ENCODE data around the gene TENM4. TPM values are rescaled to one million over a fixed set of nuclear protein-coding genes. Genes with fewer than 3 reads are reported as not detected.

TENM4 gene
- total RNA-seq, 1 donor from 2014 or later: 46.6 TPM

DNA sequence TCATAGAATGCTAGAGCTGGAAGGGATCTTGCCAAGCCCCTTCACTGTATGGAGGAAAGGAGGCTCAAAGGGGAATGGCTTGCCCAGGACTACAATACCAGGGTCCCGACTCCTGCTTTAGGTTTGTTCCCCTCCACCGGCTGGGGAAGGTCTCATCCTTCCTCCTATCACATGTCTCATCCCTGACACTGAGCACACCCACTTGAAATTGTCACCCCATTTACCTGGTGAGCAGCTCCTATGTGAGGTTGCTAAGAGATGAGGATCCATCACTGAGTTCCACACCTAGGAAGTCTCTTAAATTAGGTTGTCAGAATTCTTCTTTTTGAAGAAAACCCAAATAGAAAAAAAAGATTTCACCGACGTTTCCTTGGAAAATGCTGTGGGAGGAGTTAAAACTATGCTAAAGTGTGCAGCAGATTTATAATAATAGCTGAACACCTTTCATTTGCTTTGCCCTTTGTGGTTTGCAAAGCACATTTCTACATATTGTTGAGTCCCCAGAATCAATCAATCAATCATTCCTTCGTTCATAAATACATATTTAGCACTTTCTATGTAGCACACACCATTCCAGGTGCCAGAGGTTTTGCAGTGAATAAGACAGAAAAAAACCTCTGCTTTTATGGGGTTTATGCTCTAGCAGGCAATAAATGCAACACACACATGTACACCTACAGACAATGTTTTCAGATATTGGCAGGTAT is 91.7 kb downstream of the TENM4 start:
- no peak for DNase-seq (ENCODE audit: low spot score)

DNA sequence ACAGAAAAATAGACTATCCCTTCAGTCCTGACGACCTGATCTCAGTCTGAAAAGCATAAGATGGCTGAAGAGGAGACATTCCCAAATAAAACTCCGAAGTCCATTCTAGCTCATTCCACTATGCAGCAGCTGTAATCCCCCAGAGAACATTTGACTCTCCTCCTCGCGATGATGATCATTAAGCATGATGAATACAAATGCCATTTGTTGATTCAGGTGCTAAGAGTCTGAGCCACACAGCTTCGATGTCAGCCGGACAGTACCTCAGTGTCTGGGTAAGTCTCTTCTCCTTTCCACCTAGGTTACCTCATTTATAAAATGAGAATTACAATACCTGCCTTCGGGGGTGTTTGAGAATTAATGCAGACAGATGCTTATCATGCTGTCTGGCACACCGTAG is 94.8 kb downstream of the TENM4 start:
- DNase-seq (ENCODE audit: low spot score): no peak

DNA sequence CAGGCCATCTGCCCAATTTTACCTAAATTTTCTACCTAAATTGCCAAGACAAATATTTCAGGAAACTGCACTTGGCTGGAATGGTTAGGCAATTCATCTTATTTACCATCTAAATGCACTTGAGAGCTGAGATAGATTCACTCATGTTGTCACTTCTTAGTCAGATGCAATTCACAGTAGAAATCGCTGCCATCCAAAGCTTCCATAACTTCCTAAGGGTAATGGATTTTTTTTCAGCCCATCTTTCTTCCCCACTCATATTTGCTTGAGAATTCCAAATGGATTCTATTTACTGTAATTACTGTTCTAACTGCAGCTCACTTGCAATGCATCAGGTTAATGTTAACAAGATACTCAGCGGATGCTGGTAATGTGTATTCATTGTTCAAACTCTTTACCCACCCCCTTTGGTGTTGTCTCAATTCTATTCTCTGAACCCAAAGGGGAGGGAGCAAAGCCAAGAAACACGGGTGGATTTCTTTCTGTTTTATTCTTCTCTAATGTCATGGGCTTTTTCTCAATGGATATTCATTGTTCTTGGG is 96.0 kb downstream of the TENM4 start:
- DNase-seq (ENCODE audit: low spot score): no peak

DNA sequence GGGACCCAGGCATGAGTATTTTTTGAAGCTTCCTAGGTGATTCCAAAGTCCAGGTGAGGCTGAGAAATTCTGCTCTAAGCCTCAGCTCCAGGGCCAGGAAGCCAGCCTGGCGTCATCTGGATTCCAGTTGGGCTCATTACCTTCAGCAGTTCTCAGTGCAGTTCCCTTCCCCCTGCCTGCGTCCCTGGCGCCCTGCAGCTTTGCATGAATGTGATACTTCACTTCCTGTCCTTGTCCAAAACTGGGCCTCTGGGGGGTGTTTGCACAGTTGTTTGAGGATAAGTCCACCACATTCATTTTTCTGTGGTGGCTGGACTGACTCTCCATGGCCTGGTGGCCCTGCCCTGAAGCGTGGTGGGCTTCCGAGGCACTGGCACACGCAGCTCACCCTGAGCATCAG is 98.1 kb downstream of the TENM4 start:
- DNase-seq (ENCODE audit: low spot score): no peak

DNA sequence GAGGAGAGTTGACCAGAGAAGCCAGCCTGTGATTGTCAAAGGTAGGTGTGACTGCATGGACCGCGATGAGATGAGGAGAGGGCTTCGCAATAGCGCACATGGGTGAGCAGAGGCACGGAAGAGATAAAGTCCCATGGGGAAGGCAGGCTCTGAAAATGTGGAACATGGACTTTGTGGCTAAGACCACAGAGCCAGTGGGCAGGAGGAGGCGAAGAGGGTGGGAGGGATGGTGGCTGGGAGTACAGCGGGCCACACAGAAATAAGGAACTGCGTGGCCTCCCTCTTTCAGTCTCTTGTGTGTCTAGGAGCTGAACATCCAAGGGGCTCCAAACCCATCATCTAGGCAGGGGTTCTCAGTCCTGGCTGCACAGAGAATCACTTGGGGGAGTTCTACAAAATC is 98.6 kb downstream of the TENM4 start:
- no peak for DNase-seq (ENCODE audit: low spot score)

DNA sequence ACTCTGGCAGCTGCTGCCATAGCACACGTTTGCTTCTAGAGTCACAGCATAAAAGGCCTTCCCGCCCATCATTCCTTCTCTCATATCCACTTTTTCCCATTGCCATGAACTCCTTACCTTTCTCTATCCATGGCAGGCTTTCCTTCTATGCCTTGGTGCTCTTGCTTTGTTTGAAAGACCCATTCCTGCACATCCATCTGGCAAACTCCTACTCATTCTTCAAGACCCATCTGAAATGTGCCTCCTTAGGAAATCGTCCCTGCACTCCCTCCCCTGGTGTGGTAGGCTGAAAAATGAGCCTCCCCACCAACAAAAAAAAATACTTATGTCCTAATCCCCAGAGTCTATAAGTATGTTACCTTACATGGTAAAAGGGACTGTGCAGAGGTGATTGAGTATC is 100.3 kb downstream of the TENM4 start:
- no peak for DNase-seq (ENCODE audit: low spot score)

DNA sequence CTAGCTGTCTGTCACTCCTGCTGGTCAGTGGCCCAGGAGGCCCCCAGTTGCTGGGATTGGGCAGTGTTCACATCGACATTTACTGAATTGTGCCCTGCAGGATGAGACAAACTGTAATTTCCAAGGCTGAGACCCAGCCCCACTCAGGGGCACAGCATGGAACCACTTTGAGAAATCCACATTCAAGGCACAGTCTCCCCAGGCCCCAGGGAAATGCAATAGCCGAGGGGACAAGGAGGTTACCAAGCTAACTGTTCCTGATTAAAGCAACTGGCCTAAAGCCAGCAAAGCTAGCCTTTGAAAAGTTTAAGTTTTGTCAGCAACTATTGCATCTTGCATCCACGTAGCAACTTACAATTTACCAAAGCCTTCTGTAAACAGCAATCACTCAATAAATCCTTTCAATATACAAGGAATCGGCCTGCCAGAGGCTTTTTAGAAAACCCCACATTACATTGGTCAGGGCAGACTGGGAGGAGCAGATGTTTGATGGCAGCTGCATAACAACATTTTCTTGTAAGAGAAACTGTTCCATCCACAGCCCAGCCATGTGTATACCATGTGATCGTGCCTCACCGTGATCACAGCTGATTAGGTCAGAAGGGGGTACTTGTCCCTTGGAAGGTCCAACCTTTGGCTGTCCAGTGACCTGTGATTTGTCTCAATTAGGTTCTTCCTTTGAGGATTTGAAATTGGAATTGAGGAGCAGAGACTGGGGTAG is 103.9 kb downstream of the TENM4 start:
- DNase-seq (ENCODE audit: low spot score): no peak

DNA sequence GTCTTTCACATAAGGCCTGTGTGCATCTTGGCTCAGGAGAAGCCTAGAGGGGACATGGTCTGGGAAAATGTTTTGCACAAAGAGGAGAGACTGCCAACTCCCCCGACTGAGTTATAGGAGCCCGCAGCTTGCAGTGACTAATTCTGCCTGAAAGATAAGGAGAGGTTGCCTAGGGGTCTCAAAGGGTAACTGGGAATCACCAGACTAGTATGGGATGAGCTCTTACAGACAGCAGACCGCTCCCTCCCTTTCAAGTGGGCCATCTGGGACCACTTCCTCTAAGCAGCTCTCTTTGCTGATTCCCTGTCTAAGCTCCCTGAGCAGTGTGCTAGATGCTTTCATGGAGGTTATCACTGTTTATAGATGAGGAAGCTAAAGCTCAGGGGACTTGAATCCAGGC is 105.1 kb downstream of the TENM4 start:
- DNase-seq (ENCODE audit: low spot score): no peak

DNA sequence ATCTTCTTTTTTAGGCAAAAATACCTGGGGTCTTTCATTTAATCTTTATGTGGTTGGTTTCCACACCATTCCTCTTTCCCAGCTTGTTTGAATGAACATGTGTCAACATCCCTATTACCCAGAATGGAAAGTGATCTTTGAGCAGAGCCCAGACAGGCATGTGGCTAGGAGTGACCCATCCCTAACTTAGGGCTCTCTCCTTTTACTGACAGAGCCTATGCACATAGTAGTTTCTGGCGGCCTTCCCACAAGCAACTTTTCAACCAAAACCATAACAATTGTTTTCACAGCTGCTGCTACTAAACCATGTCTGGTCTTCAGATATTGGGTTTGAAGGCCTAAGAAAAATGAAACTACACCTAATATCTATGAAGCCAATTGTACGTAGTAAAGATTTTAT is 107.5 kb downstream of the TENM4 start:
- DNase-seq (ENCODE audit: low spot score): no peak

DNA sequence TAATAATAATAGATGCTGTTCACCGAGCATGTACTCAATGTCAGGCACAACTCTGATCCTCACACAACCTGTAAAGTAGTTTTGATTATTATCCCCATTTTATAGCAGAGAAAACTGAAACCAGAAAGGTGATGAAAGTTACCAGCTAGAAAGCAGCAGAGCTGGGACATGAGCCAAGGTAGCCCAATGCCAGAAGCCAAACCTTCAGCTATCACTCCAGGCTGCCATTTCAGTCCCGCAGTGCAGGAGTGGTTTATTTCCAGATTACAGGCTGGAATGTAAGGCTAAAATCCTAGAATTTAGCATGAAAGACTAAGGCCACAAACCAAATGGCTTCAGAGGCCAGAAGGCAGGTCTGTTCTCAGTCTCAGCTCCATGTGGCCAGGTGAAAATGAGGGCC is 108.8 kb downstream of the TENM4 start:
- DNase-seq (ENCODE audit: low spot score): no peak

DNA sequence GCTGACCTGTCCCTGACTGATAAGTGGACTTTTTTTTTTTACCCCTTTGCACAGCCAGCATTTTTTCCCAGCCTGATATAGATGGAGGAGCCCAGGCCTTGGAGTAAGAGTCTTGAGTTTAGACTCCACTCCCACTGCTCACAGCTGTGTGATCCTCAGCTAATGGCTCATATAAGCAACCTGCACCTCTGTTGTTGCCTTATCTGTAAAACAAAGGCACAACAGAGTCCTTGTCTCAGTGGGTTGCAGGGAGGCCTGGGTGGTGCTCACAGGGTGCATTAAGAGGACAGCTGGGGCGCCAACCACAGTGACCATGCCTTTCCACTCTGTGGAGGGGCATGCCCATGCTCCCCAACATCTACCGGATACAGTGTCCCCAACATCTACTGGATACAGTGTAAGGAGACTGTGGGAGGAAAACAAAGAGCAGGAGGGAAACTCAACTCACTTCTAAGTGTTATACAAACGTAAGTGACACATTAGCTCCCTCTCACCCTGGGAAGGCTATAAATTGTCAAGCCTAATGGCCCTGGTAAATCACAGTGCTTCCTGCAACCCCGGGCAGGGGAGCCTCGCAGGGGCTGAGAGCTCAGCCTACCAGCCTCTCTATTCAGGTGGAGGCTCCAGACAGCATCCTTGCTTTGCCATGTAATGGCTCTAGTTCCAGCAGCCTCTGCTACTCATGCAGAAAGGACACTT is 109.5 kb downstream of the TENM4 start:
- DNase-seq (ENCODE audit: low spot score): no peak

DNA sequence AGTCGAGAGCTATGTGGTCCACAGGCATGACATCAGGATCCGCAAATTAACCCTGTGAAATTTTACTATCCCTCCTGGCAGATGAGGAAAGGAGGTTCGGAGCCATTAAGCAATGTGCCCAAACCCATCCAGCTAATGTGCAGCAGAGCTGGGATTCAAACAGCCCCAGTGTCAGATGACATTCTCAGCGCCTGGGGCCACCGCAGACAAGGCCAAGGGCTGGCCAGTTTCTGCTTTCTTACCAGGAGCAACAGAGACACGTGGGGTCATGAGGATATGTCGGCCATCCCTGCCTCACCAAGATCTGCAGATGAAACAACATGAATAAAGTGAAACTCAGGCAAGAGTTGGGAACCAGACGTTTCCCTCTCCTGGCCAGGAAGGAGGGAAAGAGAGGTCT is 110.2 kb downstream of the TENM4 start:
- no peak for DNase-seq (ENCODE audit: low spot score)

DNA sequence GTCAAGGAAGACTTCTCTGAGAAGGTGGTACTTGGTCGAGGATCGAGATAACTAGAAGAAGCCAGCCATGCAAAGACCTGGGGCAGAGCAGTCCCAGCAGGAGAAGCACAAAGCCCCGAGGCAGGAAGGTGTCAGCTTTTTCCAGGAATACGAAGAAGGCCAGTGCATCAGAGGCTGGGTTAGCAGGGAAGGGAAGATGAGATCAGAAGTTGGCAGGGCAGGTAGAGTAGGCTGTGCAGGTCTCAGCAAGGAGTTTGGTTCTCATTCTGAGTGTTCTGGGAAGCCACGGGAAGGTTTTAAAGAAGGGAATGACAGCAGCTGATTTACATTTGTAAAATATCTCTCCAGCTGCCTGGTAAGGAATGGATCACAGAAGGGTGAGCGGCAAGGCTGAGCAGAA is 111.3 kb downstream of the TENM4 start:
- DNase-seq (ENCODE audit: low spot score): no peak

DNA sequence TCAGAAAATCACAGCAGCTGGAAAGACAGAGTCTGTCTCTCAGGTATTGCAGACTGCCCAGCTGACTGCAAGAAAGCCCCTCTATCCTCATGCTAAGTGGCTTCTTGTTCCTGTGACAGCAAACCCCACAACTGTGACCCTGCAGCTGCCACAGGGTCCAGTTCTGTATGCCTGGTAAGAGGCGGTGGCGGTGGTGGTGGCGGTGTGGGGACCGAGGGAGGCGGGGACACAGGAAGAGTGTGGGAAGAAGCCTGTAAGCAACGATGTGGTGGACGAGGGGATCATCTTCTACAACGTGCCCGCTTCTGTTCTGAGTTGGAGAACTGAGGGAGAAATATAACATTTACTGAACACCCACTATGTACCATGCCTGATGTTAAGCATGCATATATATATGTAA is 112.4 kb downstream of the TENM4 start:
- no peak for DNase-seq (ENCODE audit: low spot score)

DNA sequence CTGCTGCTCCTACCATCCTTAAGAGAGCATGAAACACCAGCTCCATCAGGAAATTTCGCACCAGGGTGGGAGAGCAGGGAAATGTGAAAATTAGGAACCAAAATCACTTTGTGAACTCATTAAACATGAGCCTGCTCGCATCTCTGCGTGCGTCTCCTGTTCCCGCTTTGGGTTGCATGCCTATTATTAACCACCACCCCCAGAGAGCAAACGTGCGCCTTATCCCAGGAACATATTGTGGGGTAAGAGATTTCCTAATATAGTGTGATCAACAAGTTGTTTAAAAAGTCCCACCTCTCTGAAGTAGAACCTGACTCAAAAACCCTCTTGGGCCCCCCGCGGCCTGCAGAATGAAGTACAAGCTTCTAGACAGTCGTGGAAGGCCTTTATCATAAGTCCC is 115.0 kb downstream of the TENM4 start:
- DNase-seq (ENCODE audit: low spot score): no peak

DNA sequence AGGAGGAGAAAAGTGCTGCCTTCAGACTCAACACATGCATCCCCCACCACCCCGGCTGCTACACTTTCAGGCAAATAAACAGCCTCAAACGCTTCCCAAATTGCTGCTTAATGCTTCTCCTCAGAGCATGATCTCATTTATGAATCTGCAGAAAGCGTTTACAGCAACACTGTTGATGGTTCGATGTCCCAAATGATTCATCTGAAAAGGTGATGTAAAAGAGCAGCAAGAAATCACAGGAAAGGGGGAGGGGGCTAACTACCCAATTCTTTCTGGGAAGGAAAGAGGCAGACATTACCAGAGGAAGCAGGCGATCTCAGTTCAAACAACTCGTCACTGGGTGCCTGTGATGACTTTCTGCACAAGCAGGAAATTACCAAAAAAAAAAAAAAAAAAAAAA is 119.6 kb downstream of the TENM4 start:
- no peak for DNase-seq (ENCODE audit: low spot score)

DNA sequence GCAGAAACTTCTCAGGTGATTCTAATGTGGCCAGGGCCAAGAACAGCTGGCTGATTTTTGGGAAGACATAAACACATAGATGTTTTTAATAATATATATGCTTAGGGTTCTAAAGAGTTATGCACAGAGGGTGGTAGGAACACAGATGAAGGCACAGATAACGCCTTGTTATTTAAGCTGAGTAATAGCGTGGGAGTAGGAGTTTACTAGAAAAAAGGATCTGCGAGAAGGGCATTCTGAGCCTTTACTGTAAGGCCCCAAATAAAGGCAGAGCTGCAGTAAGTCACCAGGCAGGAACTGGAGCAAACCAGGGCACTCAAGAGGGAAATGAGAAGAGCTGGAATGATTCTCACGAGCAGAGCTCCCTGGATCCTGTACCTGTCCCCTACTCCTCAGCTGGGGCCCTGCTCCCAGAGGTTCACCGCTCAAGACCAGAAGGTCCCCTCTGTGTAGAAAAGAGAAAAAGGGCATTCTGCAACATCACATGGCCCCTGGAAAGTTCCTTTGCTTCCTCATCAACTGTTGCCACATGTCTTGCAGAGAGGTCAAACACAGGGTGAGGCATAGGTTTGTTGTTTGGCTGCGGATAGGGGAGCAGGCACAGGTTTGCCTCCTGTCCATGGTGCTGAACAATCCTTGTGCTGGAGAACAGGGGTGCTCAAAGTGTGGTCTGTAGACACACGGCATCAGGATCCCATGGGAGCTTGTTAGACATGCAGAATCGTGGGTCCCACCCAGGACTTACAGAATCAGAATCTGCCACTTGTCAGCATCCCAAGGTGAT is 125.7 kb downstream of the TENM4 start:
- DNase-seq (ENCODE audit: low spot score): no peak

DNA sequence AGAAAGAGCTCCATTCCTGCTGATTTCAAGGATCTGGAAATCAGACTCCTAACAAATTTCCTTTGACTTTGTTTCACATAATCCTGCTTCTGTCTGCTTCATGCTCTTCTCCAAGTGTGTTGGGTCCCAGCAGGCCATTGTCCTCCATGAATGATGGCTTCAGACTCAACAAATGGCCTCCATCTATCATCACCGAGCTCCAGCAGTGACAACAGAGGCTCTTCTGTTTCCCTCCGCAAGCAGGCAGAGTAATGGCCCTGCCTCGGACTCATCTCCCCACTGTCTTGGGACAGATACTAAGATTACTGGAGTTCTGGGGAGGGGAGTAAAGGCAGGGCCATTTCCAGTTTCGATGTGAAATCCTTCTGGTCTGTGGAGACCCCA is 127.3 kb downstream of the TENM4 start:
- no peak for DNase-seq (ENCODE audit: low spot score)

DNA sequence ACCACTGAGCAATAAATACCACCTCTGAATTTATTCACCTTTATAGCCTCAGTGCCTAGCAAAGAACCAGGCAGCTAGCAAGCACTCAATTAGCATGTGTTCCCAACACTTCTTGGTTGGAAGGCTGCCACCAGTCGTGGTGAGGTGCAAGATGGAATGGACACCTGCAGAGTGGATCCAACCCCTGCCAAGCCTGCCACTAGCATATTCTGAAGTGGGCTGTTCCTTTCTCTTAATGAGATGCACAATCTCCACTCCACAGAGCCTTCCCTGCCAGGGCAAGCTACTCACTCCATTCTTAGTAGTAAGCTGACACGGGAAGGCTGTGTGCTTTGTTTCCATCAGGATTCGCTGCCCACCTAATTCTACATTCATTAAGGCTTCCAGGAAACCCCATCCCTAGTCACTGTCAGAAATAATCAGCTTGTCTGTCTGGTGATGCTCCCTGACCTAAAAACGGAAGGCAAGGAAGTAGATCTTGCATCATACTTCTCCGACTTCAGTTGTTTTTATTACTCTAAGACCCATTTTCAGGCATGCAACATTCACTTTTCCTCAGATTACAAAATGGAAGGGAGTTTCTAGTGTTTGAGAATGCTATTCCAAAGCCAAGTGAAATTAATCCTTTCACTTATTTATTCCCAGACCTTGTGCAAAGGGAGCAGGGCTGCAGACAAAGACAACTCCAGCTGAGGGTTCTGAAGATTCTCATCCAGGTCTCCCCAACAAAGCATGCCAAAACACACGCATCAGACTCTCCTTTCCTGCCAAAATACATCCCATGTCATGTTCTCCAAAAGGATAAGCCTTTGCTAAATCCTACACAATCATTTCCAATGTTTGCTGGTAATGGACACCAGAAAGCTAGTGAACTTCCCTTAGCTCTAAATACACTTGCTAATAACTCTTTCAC is 128.0 kb downstream of the TENM4 start:
- no peak for DNase-seq (ENCODE audit: low spot score)

DNA sequence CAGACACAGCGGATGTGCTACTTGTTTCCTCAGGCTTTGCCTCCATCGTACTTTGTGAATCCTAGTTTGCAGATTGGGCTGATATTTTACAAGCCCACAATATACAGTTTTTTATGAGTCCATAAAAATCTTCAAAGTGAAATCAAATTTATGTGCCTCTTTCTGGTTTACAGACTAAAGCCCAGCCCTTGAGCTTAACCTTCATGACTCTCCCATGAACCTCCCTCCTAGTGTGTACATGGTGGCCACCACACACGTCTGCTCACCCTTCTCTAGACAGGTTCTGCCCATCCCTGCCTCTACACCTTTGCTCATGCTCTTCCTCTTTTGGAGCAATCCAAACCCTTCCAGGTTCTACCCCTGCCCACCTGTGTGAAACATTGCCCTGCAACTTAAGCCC is 129.4 kb downstream of the TENM4 start:
- DNase-seq (ENCODE audit: low spot score): no peak
